Measurements from ENCODE around the gene PXN. TPM values are rescaled to one million over a fixed set of nuclear protein-coding genes. Genes with fewer than 3 reads are reported as not detected.

The PXN gene
- polyA plus RNA-seq, 2 of the 4 experiments (the other 2 are of a cell fraction) = 40.1 to 97.0 TPM

GRCh38 chr12:120260607-120261006 is 4.9 kb downstream of the PXN start:
- Histone ChIP-seq H3K4me1 (peaks cover 76% of the 10 kb centered on the region), H3K4me3 (no peak overlapping the region), H3K4me2 (no peak overlapping the region), H3K9me3 (no peaks in the 10 kb centered on the region), H3K27ac (peak overlapping the region in 1 of 2 experiments; percentile 6; a peak in 1 of 6 replicates)
- TF ChIP-seq POLR2AphosphoS2 (conservative IDR thresholded peaks at IDR 0.05; ENCODE audit: low read length) (no peak), HES2 (IDR thresholded peaks at IDR 0.05) (no peak), CBX8 (IDR thresholded peaks at IDR 0.05) (no peak), GATA3 (IDR thresholded peaks at IDR 0.05; ENCODE audit: borderline replicate concordance) (no peak), EP300 (IDR thresholded peaks at IDR 0.05) (no peak), RARB (CRISPR knock-in tag; IDR thresholded peaks at IDR 0.05) (no peak), ESRRA (IDR thresholded peaks at IDR 0.05; ENCODE audit: borderline replicate concordance, low read length) (no peak)
- TF ChIP-seq, protein P1, sequence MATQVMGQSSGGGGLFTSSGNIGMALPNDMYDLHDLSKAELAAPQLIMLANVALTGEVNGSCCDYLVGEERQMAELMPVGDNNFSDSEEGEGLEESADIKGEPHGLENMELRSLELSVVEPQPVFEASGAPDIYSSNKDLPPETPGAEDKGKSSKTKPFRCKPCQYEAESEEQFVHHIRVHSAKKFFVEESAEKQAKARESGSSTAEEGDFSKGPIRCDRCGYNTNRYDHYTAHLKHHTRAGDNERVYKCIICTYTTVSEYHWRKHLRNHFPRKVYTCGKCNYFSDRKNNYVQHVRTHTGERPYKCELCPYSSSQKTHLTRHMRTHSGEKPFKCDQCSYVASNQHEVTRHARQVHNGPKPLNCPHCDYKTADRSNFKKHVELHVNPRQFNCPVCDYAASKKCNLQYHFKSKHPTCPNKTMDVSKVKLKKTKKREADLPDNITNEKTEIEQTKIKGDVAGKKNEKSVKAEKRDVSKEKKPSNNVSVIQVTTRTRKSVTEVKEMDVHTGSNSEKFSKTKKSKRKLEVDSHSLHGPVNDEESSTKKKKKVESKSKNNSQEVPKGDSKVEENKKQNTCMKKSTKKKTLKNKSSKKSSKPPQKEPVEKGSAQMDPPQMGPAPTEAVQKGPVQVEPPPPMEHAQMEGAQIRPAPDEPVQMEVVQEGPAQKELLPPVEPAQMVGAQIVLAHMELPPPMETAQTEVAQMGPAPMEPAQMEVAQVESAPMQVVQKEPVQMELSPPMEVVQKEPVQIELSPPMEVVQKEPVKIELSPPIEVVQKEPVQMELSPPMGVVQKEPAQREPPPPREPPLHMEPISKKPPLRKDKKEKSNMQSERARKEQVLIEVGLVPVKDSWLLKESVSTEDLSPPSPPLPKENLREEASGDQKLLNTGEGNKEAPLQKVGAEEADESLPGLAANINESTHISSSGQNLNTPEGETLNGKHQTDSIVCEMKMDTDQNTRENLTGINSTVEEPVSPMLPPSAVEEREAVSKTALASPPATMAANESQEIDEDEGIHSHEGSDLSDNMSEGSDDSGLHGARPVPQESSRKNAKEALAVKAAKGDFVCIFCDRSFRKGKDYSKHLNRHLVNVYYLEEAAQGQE (IDR thresholded peaks at IDR 0.05) = no peak
- DNase-seq (ENCODE audit: low read depth in 1 of 2, low spot score in 1 of 2) (no peak), FAIRE-seq (no peak), ATAC-seq (no peak)
- ChIA-PET POLR2A (interaction anchor here (1.3 to 4.9 kb wide), 4 partner anchors 10 to 60 kb away, joined by 3 to 47 read pairs (median 26); partner anchors contain the start of gene RPLP0), CTCF (interaction anchor here (0.9 to 43.7 kb wide), 3 partner anchors 16 to 53 kb away, joined by 3 to 1367 read pairs (median 652); no protein-coding TSS in a partner anchor)
- 96% methylated on average over 5 of the region's 5 CpGs for WGBS (ENCODE audit: missing lambda C conversion rate)

GRCh38 chr12:120259418-120260202 is 5.9 kb downstream of the PXN start:
- ChIA-PET CTCF (interaction anchor here (30.1 to 43.7 kb wide), 2 partner anchors 15 to 35 kb away, joined by 652 to 1367 read pairs; no protein-coding TSS in a partner anchor), POLR2A (interaction anchor here (0.5 to 4.9 kb wide), 2 partner anchors 13 to 59 kb away, joined by 8 to 40 read pairs; partner anchors contain the start of gene RPLP0)
- DNase-seq (ENCODE audit: low read depth in 1 of 2, low spot score in 1 of 2) (no peak), ATAC-seq (no peak), FAIRE-seq (no peak)
- TF ChIP-seq, protein P2, sequence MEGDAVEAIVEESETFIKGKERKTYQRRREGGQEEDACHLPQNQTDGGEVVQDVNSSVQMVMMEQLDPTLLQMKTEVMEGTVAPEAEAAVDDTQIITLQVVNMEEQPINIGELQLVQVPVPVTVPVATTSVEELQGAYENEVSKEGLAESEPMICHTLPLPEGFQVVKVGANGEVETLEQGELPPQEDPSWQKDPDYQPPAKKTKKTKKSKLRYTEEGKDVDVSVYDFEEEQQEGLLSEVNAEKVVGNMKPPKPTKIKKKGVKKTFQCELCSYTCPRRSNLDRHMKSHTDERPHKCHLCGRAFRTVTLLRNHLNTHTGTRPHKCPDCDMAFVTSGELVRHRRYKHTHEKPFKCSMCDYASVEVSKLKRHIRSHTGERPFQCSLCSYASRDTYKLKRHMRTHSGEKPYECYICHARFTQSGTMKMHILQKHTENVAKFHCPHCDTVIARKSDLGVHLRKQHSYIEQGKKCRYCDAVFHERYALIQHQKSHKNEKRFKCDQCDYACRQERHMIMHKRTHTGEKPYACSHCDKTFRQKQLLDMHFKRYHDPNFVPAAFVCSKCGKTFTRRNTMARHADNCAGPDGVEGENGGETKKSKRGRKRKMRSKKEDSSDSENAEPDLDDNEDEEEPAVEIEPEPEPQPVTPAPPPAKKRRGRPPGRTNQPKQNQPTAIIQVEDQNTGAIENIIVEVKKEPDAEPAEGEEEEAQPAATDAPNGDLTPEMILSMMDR (IDR thresholded peaks at IDR 0.05) = no peak
- TF ChIP-seq HOXB5 (CRISPR knock-in tag; IDR thresholded peaks at IDR 0.05) (no peak), CHD4 (IDR thresholded peaks at IDR 0.05; ENCODE audit: borderline replicate concordance) (no peak), FOSL2 (IDR thresholded peaks at IDR 0.05) (no peak), FOSL2 (CRISPR knock-in tag; IDR thresholded peaks at IDR 0.05) (no peak), RFX5 (IDR thresholded peaks at IDR 0.05) (no peak), HES2 (IDR thresholded peaks at IDR 0.05) (no peak), CBX8 (IDR thresholded peaks at IDR 0.05) (no peak), TFCP2L1 (CRISPR knock-in tag; IDR thresholded peaks at IDR 0.05) (no peak), MAZ (IDR thresholded peaks at IDR 0.05; ENCODE audit: borderline replicate concordance, low read depth, low read length) (no peak)
- TF ChIP-seq, protein P3, sequence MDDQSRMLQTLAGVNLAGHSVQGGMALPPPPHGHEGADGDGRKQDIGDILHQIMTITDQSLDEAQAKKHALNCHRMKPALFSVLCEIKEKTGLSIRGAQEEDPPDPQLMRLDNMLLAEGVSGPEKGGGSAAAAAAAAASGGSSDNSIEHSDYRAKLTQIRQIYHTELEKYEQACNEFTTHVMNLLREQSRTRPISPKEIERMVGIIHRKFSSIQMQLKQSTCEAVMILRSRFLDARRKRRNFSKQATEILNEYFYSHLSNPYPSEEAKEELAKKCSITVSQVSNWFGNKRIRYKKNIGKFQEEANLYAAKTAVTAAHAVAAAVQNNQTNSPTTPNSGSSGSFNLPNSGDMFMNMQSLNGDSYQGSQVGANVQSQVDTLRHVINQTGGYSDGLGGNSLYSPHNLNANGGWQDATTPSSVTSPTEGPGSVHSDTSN (IDR thresholded peaks at IDR 0.05) = no peak
- Histone ChIP-seq H3K4me3 (no peak overlapping the region), H3K4me2 (no peak overlapping the region), H3K9me3 (no peaks in the 10 kb centered on the region), H3K27ac (peak overlapping the region in 1 of 2 experiments; percentile 53; a peak in 3 of 6 replicates), H3K4me1 (peaks cover 76% of the 10 kb centered on the region)
- 87% methylated on average over 8 of the region's 8 CpGs for WGBS (ENCODE audit: missing lambda C conversion rate)

Data from A549 (cell line).